NCI-H345 (cell line): ENCODE results near the gene ARHGEF5.
"Not testable (repeated sequence)": the region's sequence is repeated elsewhere in the genome, so short reads cannot be mapped to it uniquely, and the experiment has no call there.

Source experiments
- DNase-seq: peaks from one replicate; lab custom pipeline; 2025; lab: John Stamatoyannopoulos, UW

Gene ARHGEF5

GRCh38 chr7:144355176-144355822 lies at the start of gene ARHGEF5:
ARHGEF5 (plus strand) TSS chr7:144355402; CDS start chr7:144362670, 7,268 bp downstream.
- not testable (repeated sequence) for DNase-seq

- DNase-seq: not testable (repeated sequence)
These were observed 45.5 kb upstream of the ARHGEF5 start for GRCh38 chr7:144309702-144310101.

- not testable (repeated sequence) for DNase-seq
These were observed 44.0 kb upstream of the ARHGEF5 start for GRCh38 chr7:144311218-144311617.

- DNase-seq: not testable (repeated sequence)
These were observed 43.2 kb upstream of the ARHGEF5 start, which contains the start of gene OR2A1 for GRCh38 chr7:144311872-144312469. OR2A1 (plus strand) TSS chr7:144312419; CDS start chr7:144318125, 5,706 bp downstream.

- DNase-seq: not testable (repeated sequence)
These were observed 37.7 kb upstream of the ARHGEF5 start for GRCh38 chr7:144317537-144317936.

GRCh38 chr7:144319547-144319946 lies 35.7 kb upstream of the ARHGEF5 start:
- not testable (repeated sequence) for DNase-seq

GRCh38 chr7:144321677-144322206 lies 33.5 kb upstream of the ARHGEF5 start:
- DNase-seq: not testable (repeated sequence)

GRCh38 chr7:144323359-144323758 lies 31.8 kb upstream of the ARHGEF5 start:
- not testable (repeated sequence) for DNase-seq

- DNase-seq: not testable (repeated sequence)
These were observed 29.3 kb upstream of the ARHGEF5 start for GRCh38 chr7:144325868-144326267.

- DNase-seq: not testable (repeated sequence)
These were observed 25.2 kb upstream of the ARHGEF5 start for GRCh38 chr7:144330044-144330443.

GRCh38 chr7:144331221-144331995 lies 23.8 kb upstream of the ARHGEF5 start:
- not testable (repeated sequence) for DNase-seq

- DNase-seq: not testable (repeated sequence)
These were observed 23.3 kb upstream of the ARHGEF5 start for GRCh38 chr7:144331996-144332288.

GRCh38 chr7:144348625-144349024 lies 6.6 kb upstream of the ARHGEF5 start:
- not testable (repeated sequence) for DNase-seq

GRCh38 chr7:144351667-144352066 lies 3.5 kb upstream of the ARHGEF5 start:
- DNase-seq: not testable (repeated sequence)

GRCh38 chr7:144356185-144356584 lies 983 bp downstream of the ARHGEF5 start:
- not testable (repeated sequence) for DNase-seq

GRCh38 chr7:144356860-144357259 lies 1.7 kb downstream of the ARHGEF5 start:
- DNase-seq: not testable (repeated sequence)

GRCh38 chr7:144362061-144362460 lies 6.9 kb downstream of the ARHGEF5 start:
- not testable (repeated sequence) for DNase-seq

- DNase-seq: not testable (repeated sequence)
These were observed 10.3 kb downstream of the ARHGEF5 start for GRCh38 chr7:144365523-144365922.

GRCh38 chr7:144367250-144367649 lies 12.0 kb downstream of the ARHGEF5 start:
- DNase-seq: not testable (repeated sequence)

GRCh38 chr7:144369221-144369620 lies 14.0 kb downstream of the ARHGEF5 start:
- not testable (repeated sequence) for DNase-seq

GRCh38 chr7:144378651-144379050 lies 23.4 kb downstream of the ARHGEF5 start:
- DNase-seq: no peak

- no peak for DNase-seq
These were observed 24.7 kb downstream of the ARHGEF5 start for GRCh38 chr7:144379776-144380384.
